GM12875 (cell line): ENCODE data around the gene SCFD2.

Experiments used
- H3K4me3 ChIP-seq: one replicate; pipeline ENCODE4 v1.5.1; 2011; ENCODE audit warnings: low read depth, low read length, control low read depth
- TF ChIP-seq, protein P1 (sequence below): IDR thresholded peaks from 2 replicates; pipeline ENCODE4 v1.5.1; 2011; ENCODE audit warnings: low read depth, mild to moderate bottlenecking, control low read depth, inconsistent platforms, low read length, moderate library complexity, borderline replicate concordance; ENCODE audit not compliant: insufficient read depth

Gene SCFD2

DNA sequence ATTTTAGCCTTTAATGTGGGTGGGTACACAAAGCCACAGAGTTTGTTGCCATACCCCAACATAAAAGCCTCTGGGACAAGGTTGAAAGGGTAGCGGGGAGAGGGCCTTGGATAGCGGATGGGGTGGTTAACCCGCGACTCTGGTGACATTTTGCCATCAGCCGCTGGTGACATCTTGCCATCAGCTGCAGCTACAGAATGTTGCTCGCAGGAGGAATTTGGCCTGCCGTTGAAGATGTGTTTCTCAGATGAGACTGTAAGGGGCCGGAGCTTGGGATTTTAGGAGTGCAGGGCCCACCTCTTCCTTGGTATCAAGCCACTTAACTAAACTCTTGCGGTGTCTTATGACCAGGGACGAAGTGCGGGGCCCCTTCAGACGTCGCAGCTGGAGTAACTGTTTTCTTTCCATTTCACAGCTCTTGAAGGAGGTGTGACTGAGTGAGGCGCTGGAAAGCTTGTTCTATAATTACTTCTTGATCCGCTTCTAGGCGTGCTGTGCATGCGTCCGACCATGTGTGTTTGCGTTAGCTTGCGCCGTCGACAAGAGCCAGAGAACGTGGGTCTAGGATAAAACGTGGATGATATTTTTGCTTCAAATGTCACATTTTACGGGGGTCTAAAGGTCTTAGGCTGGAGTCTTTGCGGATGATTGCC is 504.6 kb downstream of the SCFD2 start:
- TF ChIP-seq, protein P1, sequence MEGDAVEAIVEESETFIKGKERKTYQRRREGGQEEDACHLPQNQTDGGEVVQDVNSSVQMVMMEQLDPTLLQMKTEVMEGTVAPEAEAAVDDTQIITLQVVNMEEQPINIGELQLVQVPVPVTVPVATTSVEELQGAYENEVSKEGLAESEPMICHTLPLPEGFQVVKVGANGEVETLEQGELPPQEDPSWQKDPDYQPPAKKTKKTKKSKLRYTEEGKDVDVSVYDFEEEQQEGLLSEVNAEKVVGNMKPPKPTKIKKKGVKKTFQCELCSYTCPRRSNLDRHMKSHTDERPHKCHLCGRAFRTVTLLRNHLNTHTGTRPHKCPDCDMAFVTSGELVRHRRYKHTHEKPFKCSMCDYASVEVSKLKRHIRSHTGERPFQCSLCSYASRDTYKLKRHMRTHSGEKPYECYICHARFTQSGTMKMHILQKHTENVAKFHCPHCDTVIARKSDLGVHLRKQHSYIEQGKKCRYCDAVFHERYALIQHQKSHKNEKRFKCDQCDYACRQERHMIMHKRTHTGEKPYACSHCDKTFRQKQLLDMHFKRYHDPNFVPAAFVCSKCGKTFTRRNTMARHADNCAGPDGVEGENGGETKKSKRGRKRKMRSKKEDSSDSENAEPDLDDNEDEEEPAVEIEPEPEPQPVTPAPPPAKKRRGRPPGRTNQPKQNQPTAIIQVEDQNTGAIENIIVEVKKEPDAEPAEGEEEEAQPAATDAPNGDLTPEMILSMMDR = no peak
- H3K4me3 ChIP-seq = peak overlapping the region; percentile 67

DNA sequence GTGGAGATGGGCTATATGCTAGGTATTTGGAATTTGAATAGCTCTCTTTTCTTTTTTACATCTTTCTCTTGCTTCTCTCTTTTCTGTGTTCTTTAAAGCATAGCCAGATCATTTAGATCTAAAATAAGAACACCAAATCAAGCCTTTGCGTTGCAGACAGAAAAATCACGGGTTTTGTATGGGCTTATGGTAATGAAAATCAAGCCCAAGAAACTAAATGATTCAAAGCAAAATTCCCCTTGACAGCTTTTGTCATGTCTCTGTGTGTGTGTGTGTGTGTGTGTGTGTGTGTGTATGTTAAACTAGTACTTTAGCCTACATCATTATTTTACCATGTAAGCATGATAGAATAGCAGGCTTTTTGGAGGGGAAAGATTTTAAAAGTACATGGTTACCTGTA is 505.5 kb downstream of the SCFD2 start:
- TF ChIP-seq, protein P1 = no peak
- H3K4me3 ChIP-seq = no peak overlapping the region

DNA sequence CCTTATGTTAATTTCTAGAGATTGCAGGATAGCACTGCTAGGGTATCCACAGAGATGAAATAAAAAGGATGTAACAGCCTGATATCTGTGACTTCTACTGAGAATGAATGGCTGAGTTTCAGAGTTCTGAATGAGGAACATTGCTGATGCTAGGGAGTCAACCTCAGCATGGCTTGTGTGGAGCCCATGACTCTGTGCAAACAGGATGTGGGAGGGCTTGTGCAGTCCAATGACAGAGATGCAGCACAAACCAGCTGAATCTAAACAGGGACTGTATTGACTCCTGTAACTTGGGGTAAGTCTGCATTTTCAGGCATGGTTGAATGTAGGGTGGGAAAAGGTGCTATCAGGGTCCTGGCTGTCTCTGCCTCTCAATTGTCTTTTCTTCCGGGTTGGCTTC is 509.1 kb downstream of the SCFD2 start:
- no peak overlapping the region for H3K4me3 ChIP-seq
- TF ChIP-seq, protein P1 = no peak

DNA sequence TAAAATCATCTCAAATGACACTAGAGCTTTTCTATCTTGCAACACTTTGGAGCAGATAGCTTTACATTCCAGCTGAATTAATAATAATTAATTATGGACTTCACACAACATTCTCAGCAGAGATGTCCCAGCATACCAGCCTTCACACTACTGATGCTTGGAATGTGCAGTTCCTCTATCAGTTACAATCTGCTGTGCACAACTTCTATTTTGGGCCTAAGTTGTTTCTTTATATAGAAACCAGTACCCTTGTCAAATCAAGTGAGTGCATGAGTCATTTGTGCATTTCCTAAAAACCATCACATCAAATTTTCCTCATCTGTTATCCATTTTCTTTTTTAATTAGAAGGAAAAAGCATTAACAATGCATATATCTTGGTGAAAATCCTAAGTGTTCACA is 512.5 kb downstream of the SCFD2 start:
- TF ChIP-seq, protein P1 = no peak

DNA sequence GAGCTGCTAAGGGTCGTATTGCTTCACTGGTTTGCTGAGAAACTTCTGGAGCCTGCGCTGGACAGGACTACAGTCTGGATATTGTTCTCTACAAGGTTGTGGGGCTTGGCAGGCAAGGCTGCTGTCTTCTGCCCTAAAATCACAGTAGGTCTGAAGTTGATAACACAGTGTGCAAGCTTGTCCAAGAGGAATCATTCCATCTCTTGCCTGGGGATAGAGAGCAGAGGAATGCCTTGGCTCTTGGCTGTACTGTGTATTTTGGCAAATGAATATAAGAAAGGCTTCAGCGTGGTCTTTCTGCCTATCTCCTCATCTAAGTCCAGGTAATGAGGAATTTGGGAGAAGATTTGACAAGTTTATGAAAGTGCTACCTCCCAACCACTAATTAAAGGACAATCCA is 513.1 kb downstream of the SCFD2 start:
- TF ChIP-seq, protein P1 = no peak
- no peak overlapping the region for H3K4me3 ChIP-seq

More for the DNA sequence above, 512.5 kb downstream of the SCFD2 start:
- no peak overlapping the region for H3K4me3 ChIP-seq

DNA sequence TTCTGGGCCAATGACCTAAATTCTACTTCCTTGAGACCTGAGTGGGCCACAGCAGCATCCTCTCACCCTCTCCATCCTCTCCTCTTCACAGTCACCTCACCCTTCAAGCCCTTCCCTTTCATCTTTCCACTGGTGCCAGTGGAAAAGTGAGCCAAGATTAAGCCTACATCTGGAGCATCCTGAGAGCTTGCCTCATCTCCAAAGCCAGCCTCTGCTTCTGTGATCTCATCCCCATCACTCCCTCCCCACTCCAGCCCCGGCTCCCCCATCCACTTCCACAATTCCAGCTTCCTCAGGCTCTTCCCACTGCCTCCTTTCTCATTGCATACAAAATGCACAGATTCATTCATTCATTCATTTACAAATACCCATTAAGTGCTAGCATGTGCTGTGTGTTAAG is 513.8 kb downstream of the SCFD2 start:
- TF ChIP-seq, protein P1 = no peak
- H3K4me3 ChIP-seq = no peak overlapping the region

DNA sequence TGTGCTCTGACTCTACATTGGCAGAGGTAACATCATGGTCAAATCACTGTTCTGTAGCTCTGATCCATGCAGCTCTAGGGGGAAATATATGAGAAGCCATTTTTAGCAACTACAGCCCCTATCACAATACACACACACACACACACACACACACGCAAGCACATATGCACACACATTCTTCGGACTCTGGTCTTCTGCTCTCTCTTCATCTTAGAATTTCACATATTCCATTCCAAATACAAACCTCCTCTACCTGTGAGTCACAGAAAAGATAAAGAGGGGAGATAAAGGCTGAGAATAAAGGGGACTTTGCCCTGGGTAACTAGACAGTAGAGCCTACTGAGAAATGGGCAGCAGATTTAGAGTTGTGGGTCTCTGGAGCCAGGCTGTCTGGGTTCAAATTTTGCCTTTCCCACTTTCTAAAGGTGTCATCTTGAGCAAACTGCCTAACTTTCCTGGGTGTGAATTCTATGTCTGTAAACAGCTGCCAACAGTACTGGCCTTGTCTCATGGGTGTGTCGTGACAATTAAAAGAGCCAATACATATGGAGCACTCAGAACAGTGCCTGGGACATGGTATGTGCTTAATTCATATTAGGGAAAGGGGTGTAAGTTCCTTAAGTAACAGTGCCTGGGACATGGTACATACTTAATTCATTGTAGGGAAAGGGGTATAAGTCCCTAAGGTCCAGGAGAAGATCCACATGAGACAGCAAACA is 515.3 kb downstream of the SCFD2 start:
- TF ChIP-seq, protein P1 = no peak
- H3K4me3 ChIP-seq = no peak overlapping the region
